Stimulated activated naive CD4-positive, alpha-beta T cell (primary cell): ENCODE measurements around the gene TTLL10.
A peak's percentile ranks its signal among the peaks of the same experiment; 100 is the strongest.

Source experiments
- DNase-seq, 6 experiments: peaks; one replicate each; lab custom pipeline; 2025; lab: John Stamatoyannopoulos, UW

Gene TTLL10

GRCh38 chr1:1157914-1158710 lies 15.6 kb upstream of the TTLL10 start:
- DNase-seq: peak in 3 of 6 experiments; percentile 11 to 54 (median 45)

DNA sequence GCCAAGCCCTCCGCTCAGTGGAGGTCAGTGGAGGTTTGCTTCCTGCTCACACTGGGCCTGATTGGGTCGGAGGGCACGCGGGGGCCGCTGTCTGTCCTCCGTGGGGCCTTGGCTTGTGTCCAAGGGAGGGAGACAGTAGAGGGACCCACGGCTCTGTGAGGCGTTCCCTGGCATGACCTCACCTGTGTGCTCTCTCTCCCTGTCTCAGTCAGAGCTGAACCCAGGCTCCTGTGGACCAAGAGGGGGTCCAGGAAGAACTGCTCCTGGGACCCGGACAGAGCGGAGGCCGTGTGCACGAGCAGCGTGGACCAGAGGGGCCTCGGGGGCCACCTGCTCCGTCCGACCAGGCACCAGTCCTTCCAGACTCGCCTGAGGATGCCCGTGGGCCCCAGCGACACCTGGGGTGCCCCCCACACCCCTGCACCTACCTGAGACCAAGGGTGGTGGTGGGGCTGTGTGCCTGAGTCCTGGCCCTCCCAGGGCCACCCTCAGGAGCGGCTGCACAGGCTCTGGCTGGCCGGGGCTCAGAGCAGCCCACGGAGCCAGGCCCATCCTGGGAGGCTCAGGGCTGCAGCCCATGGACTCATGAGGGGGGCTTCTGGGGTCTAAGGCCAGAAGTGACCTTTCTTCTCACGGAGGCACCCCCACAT lies 13.3 kb upstream of the TTLL10 start:
- DNase-seq: no peak

DNA sequence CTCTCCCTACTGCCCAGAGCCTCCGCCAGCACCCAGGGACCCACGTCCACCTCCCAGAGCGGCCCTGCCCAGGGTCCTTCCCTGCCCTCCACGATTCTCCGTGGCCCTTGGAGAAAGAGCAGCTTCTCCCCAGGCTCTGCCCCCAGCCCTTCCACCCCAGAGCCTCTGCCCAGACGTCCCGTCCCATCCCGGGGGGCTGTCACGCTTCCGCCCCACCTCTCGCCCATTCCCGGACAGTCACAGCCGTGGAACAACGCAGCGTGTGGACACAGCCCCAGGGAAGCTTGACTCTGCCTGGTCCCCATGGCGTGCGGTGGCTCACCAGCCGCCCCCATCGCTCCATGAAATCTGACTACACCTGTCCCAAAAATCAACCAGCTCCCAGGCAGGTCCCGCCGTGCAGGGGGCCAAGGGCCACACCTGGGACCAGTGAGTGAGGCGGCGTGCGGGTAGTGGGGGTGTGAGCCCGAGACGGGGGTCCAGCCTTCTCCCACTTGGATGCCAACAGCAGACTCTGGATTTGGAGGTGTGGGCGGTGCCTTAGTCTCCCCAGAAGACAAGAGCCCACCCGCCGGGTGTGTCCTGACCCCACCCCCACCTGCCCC lies 12.5 kb upstream of the TTLL10 start:
- DNase-seq: no peak

GRCh38 chr1:1161683-1162079 lies 12.0 kb upstream of the TTLL10 start:
- no peak for DNase-seq

- DNase-seq: no peak
These were observed 10.8 kb upstream of the TTLL10 start for GRCh38 chr1:1162597-1163537.

DNA sequence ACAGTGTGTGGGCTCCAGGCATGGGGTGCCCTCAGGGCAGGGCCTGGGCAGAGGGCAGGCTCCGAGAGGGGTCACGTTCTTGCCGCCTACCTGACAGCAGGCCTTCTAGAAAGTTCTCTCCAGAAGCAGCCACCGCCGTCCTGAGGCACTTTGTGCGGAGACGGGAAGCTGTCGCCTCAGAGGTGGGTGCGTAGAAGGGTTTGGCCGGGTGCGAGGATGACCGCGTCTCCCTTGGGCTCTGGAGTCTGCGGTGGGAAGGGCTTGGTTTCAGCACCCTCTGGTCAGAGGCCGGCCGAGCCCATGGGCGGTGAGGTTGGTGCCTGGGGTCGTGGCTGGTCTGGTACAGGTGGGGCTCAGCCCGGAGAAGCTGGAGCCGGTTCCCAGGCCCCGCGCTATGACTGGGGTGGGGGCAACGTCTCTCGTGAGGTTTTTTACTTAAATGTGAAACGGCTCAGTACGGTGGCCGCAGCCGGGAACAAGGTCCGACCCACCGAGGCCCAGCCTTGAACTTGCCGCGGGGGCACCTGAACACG lies 10.1 kb upstream of the TTLL10 start:
- DNase-seq: no peak

GRCh38 chr1:1164361-1164700 lies 9.3 kb upstream of the TTLL10 start:
- no peak for DNase-seq

GRCh38 chr1:1164701-1165451 lies 8.8 kb upstream of the TTLL10 start:
- DNase-seq: no peak

DNA sequence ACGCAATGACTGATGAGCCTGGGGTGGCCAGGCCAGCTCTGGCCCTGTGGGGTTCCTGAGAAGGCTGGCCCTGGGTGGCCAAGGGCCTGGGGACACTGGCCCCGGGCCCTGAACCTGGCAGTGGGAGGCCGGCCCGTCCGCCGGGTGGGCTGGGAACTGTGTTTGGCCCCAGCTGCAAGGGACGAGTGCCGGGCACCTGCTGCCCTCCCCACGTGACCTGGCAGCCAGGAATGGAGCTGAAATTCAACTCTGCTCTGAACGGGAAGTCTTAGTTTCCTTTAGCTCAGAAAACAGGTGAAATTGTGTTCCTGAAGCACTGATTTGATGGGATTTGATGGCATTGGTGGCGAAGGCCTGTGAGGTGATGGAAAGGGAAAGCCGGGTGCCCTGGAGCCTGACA lies 8.2 kb upstream of the TTLL10 start:
- DNase-seq: no peak

DNA sequence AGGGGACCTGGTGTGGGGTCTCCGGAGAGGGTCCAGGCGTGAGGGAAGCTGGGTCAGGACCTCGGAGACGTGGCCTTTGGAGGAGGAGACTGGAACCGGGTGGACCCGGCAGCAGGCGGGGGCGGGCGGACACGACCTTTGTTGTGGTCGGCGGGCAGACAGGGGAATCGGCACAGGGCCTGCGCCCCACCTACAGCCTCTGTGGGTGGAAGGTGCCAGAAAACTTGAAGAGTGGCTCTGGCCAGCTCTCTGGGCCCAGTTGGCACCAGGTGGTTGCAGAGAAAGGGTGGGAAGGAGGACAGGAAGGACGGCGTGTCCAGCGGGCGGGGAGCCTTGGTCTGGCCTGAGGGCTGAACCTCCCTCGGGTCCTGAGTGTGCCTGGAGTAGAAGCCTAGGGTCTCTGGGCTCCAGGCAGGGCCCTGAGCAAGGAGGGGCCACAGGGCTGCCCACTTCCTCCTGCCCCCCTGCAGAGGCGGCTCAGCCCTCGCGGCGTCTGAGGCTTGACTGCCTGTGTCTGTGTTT lies 7.7 kb upstream of the TTLL10 start:
- DNase-seq: no peak

- no peak for DNase-seq
These were observed 6.9 kb upstream of the TTLL10 start for GRCh38 chr1:1166642-1167397.

DNA sequence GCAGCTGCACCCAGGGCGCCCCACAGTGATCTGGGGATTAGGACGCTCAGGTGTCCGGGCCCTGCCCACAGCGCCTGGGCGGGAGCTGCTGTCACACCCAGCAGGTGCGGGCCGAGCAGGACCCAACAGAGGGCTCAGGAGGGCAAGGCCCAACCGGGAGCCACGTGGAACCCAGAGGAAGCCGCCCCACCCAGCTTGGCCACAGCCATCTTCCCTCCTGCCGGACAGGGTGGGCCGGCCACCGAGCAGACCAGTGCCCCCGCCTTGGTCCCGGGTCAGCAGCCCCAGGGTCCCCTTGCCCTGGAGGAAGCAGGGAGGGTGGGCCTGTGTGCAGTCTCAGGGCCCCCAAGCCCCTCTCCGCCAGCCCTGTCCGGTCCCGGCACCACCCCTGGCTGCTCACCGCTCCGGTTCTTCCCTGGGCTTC lies 6.3 kb upstream of the TTLL10 start:
- no peak for DNase-seq

GRCh38 chr1:1167841-1168450 lies 5.7 kb upstream of the TTLL10 start:
- no peak for DNase-seq

- DNase-seq: no peak
These were observed 4.9 kb upstream of the TTLL10 start for GRCh38 chr1:1168451-1169411.

DNA sequence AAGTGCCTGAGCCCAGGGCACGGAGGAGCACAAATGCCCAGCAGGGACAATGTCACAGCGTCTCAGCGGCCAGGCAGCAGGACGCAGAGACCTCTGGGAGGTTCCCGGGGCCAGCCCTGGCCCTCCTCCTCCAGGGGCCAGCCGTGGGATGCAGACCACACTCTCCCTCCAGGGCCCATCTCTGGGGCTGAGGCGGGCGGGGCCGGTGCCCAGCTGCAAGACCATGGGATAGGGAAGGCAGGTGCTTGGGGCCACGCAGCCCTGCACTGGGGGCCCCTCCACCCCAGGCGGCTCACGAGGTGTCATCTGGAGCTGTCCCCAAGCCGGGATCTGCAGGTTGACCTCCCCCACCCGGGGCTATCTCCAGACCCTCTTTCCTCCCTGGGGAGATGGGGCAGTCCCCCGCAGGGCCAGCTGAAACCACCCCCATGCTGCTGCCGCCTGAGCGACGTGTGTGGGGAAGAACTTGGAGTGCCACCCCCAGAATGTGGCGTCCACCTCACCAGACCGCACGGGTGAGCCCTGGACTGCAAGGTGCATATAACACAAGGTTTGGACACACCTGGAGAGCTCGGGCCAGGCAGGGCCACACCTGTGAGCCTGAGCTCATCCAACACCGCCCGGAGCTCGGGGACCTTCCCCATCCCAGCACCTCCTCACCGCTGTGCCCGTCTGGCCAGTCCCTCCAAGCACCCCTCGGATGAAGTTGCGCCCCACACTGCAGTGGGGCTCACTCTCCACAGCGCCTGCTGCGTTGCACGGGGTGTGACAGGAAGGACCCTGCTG lies 4.1 kb upstream of the TTLL10 start:
- DNase-seq: no peak

DNA sequence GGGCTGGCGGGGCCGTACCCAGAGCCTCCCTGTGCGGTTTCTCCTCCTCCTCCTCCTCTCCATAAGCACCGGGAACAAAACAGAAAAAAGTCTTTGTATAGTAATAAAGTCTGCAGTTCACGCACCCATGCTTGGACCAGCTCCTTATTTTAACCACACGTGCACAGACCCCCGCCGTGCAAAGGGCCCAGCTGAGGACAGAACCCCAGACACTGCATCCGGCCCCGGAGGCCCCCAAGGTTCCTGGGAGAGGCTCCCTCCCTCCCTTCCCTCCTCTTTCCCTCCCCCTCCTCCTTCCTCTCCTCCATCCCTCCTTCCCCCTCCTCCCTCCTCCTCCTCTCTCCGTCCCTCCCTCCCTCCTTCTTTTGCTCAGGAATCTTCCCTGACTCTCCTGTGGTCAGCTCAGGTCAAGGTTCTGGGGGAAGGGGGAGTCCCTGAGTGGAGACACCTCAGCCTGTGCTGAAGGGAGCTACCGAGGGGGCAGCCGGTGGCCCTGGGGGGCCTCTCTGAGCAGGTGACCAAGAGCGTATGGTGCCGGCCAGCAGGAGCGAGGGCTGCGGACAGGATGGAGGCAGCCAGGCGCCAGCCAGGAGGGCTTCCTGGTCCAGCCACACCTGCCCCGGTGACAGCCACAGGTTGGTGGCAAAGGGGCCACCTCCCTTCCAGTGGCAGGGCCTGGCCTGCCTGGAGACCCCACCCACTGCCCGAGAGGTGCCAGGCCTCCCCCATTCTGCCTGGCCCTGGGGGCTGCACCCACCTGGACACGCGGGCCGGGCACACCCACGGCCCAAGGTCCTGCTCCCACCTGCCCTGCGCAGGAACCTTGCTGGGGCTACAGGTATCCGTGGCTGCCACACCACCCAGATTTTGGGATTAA lies 3.2 kb upstream of the TTLL10 start:
- no peak for DNase-seq

GRCh38 chr1:1171161-1171545 lies 2.5 kb upstream of the TTLL10 start:
- no peak for DNase-seq
